Activated CD8-positive, alpha-beta memory T cell treated with anti-CD3 and anti-CD28 coated beads, Interleukin-2, amount 10 ng/mL, durations not matched to agents 7 days and 5 days (primary cell): Measurements from ENCODE around the gene REEP5. TPM values are rescaled to one million over a fixed set of nuclear protein-coding genes. Genes with fewer than 3 reads are reported as not detected.
A peak's percentile ranks its signal among the peaks of the same experiment; 100 is the strongest.
"Not testable (repeated sequence)": the region's sequence is repeated elsewhere in the genome, so short reads cannot be mapped to it uniquely, and the experiment has no call there.

ENCODE experiments used
- ATAC-seq: fragments of 150-1000 bp; cut with Tn5 transposase; one replicate; pipeline ENCODE4 v1.10.0; 2021; ENCODE audit warnings: moderate library complexity
- CTCF ChIA-PET: fragments of 350-600 bp; sonication (Branson Sonifier 250); formaldehyde crosslinking; loops from one replicate; lab custom pipeline; 2021; ENCODE audit warnings: antibody characterized with exemption; lab: Charles Lee
- DNase-seq: peaks from one replicate; pipeline ENCODE4 v3.0.0-alpha.2; 2020
- H3K27ac Mint-ChIP-seq: one replicate; pipeline ENCODE4 v1.8.0; 2021; ENCODE audit warnings: mild to moderate bottlenecking, mixed read lengths
- H3K27me3 Mint-ChIP-seq: one replicate; pipeline ENCODE4 v1.8.0; 2021; ENCODE audit warnings: mixed read lengths
- H3K36me3 Mint-ChIP-seq: one replicate; pipeline ENCODE4 v1.8.0; 2021; ENCODE audit warnings: mild to moderate bottlenecking, mixed read lengths
- H3K4me1 Mint-ChIP-seq: one replicate; pipeline ENCODE4 v1.8.0; 2021; ENCODE audit warnings: mixed read lengths
- H3K4me3 Mint-ChIP-seq: one replicate; pipeline ENCODE4 v1.8.0; 2021; ENCODE audit warnings: mild to moderate bottlenecking, moderate library complexity, mixed read lengths
- H3K9me3 Mint-ChIP-seq: one replicate; pipeline ENCODE4 v1.8.0; 2022; ENCODE audit warnings: low read depth, mixed read lengths
- total RNA-seq, 2 experiments: library from RNA; stranded (reverse); gene quantifications; one replicate each; pipeline ENCODE4 v1.2.3, GENCODE V29; 2021

REEP5 gene
- total RNA-seq, 2 experiments from 2014 or later, result 91.0 to 97.0 TPM

DNA sequence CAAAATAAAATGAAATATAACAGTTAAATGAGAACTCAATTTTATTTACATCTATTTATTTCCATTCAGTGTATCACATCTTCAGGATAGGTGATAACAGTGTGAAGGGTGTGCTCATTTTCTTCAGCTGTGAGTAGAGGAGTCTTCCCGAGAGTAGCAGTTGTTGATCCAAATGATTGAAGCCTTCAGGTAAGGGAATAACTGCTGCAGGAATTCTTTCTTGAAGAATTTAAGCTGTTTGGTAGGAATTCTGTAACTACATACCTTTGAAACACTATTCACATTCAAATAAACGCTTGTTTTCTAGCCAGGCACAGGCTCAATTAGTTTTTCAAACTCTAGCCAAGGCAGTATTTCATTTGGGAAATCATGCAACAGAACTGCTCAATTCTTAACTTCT is 45.7 kb downstream of the REEP5 start:
- peaks cover 55% of the 10 kb centered on the region for H3K4me1 Mint-ChIP-seq
- ATAC-seq (no peak), DNase-seq (no peak)
- H3K27ac Mint-ChIP-seq, result no peak overlapping the region
- no peaks in the 10 kb centered on the region for H3K9me3 Mint-ChIP-seq
- CTCF ChIA-PET, result no interaction called here
- H3K27me3 Mint-ChIP-seq, result no peaks in the 10 kb centered on the region
- peaks cover 48% of the 10 kb centered on the region for H3K36me3 Mint-ChIP-seq
- no peak overlapping the region for H3K4me3 Mint-ChIP-seq

DNA sequence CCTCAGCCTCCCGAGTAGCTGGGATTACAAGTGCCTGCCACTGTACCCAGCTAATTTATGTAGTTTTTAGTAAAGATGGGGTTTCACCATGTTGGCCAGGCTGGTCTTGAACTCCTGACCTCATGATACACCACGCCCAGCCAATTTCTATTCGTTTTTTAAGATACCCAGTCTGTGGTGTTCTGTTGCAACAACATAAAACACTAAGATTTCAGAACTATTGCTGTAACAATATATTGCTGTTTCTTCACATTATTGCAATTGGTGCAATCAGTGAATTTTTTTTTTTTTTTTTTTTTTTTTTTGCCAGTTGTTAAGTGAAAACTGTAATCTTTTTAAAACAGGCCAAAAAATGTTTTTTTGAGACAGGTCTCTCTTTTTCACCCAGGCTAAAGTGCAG is 51.1 kb downstream of the REEP5 start:
- no peak overlapping the region for H3K27ac Mint-ChIP-seq

GRCh38 chr5:112869948-112870347 is 52.1 kb downstream of the REEP5 start:
- H3K9me3 Mint-ChIP-seq, result no peaks in the 10 kb centered on the region
- no peaks in the 10 kb centered on the region for H3K27me3 Mint-ChIP-seq
- no peak overlapping the region for H3K4me3 Mint-ChIP-seq
- no peak for DNase-seq
- CTCF ChIA-PET, result interaction anchor here (1.6 kb wide), 1 partner anchor 52 kb away, joined by 4 read pairs; the partner anchor contains the start of gene REEP5
- peaks cover 63% of the 10 kb centered on the region for H3K36me3 Mint-ChIP-seq
- peaks cover 58% of the 10 kb centered on the region for H3K4me1 Mint-ChIP-seq
- H3K27ac Mint-ChIP-seq, result peak overlapping the region; percentile 15
- ATAC-seq, result peak; percentile 59

More for the DNA sequence above, 51.1 kb downstream of the REEP5 start:
- Mint-ChIP-seq H3K4me3 (no peak overlapping the region), H3K27me3 (no peaks in the 10 kb centered on the region), H3K4me1 (peaks cover 56% of the 10 kb centered on the region), H3K9me3 (no peaks in the 10 kb centered on the region), H3K36me3 (peaks cover 59% of the 10 kb centered on the region)
- DNase-seq, result no peak
- ATAC-seq, result no peak
- CTCF ChIA-PET, result interaction anchor here (1.6 kb wide), 1 partner anchor 50 kb away, joined by 4 read pairs; the partner anchor contains the start of gene REEP5

DNA sequence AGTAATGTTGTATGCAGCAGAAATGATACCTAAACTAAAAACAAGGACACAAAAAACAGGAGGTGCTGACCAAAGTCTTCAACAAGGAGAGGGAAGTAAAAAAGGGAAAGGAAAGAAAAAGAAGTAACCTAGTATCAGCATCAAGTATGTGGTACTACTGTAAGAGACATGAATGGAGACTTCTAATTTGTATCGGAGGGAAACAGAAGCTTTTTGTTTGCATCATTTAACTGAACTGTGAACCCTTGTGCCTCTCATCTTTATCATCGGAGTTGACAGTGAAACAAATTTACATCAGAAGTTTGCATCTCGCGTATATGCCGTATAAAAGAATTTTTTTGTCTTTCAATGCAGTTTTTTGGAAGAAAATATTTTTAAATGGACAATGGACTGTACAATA is 54.6 kb downstream of the REEP5 start:
- no peak overlapping the region for H3K4me3 Mint-ChIP-seq

GRCh38 chr5:112866739-112867138 is 55.3 kb downstream of the REEP5 start:
- CTCF ChIA-PET, result interaction anchor here (0.7 to 1.7 kb wide), 4 partner anchors 14 to 129 kb away, joined by 3 to 4 read pairs (median 4); no protein-coding TSS in a partner anchor

More for the DNA sequence above, 54.6 kb downstream of the REEP5 start:
- H3K27me3 Mint-ChIP-seq, result no peaks in the 10 kb centered on the region
- peaks cover 65% of the 10 kb centered on the region for H3K36me3 Mint-ChIP-seq
- no peaks in the 10 kb centered on the region for H3K9me3 Mint-ChIP-seq
- ATAC-seq (no peak), DNase-seq (no peak)
- H3K4me1 Mint-ChIP-seq, result peaks cover 60% of the 10 kb centered on the region
- H3K27ac Mint-ChIP-seq, result peak overlapping the region; percentile 83
- CTCF ChIA-PET, result interaction anchor here (0.7 to 1.7 kb wide), 3 partner anchors 19 to 129 kb away, joined by 3 to 4 read pairs (median 4); no protein-coding TSS in a partner anchor

GRCh38 chr5:112865128-112865527 is 56.9 kb downstream of the REEP5 start:
- peaks cover 62% of the 10 kb centered on the region for H3K4me1 Mint-ChIP-seq
- no peaks in the 10 kb centered on the region for H3K9me3 Mint-ChIP-seq
- DNase-seq, result no peak
- no peak overlapping the region for H3K27ac Mint-ChIP-seq
- H3K4me3 Mint-ChIP-seq, result no peak overlapping the region
- no peak for ATAC-seq
- H3K27me3 Mint-ChIP-seq, result no peaks in the 10 kb centered on the region
- CTCF ChIA-PET, result no interaction called here
- H3K36me3 Mint-ChIP-seq, result peaks cover 53% of the 10 kb centered on the region

More at GRCh38 chr5:112866739-112867138, 55.3 kb downstream of the REEP5 start:
- no peaks in the 10 kb centered on the region for H3K27me3 Mint-ChIP-seq
- peak; percentile 64 for ATAC-seq
- peaks cover 63% of the 10 kb centered on the region for H3K36me3 Mint-ChIP-seq
- peak overlapping the region; percentile 27 for H3K4me3 Mint-ChIP-seq
- peaks cover 62% of the 10 kb centered on the region for H3K4me1 Mint-ChIP-seq
- peak overlapping the region; percentile 83 for H3K27ac Mint-ChIP-seq
- no peak for DNase-seq
- no peaks in the 10 kb centered on the region for H3K9me3 Mint-ChIP-seq

DNA sequence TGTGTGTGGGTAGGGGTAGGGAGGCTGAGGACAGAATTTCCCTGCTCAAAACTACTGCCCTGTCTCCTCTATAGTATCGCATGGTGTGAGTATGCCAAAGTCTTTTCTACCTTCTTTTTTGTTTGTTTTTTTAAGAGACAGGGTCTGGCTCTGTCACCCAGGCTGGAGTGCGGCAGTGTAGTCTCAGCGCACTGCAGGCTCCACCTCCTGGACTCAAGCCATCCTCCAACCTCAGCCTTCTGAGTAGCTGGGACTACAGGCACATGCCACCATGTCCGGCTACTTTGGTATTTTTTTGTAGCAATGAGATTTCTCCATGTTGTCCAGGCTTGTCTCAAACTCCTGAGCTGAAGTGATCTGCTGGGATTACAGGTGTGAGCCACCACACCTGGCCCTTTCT is 58.5 kb downstream of the REEP5 start:
- peak overlapping the region; percentile 97 for H3K4me3 Mint-ChIP-seq
- DNase-seq (no peak), ATAC-seq (no peak)
- H3K27me3 Mint-ChIP-seq, result no peaks in the 10 kb centered on the region
- peak overlapping the region; percentile 24 for H3K27ac Mint-ChIP-seq
- H3K4me1 Mint-ChIP-seq, result peaks cover 50% of the 10 kb centered on the region
- peaks cover 43% of the 10 kb centered on the region for H3K36me3 Mint-ChIP-seq
- no peaks in the 10 kb centered on the region for H3K9me3 Mint-ChIP-seq
- CTCF ChIA-PET, result interaction anchor here (0.6 kb wide), 1 partner anchor 52 kb away, joined by 5 read pairs; no protein-coding TSS in a partner anchor

GRCh38 chr5:112862085-112862484 is 59.9 kb downstream of the REEP5 start:
- Mint-ChIP-seq H3K27ac (peak overlapping the region; percentile 89), H3K27me3 (peaks cover 7% of the 10 kb centered on the region), H3K4me1 (peaks cover 51% of the 10 kb centered on the region), H3K9me3 (no peaks in the 10 kb centered on the region), H3K4me3 (peak overlapping the region; percentile 97), H3K36me3 (peaks cover 32% of the 10 kb centered on the region)
- DNase-seq, result no peak
- CTCF ChIA-PET, result interaction anchor here (2.1 kb wide), 1 partner anchor 59 kb away, joined by 11 read pairs; the partner anchor contains the start of gene REEP5
- no peak for ATAC-seq

- CTCF ChIA-PET, result interaction anchor here (1.3 to 3.1 kb wide), 4 partner anchors 13 to 112 kb away, joined by 4 to 20 read pairs (median 8); partner anchors contain the start of gene REEP5
- Mint-ChIP-seq H3K4me3 (peak overlapping the region; percentile 97), H3K36me3 (peaks cover 27% of the 10 kb centered on the region), H3K9me3 (no peaks in the 10 kb centered on the region), H3K4me1 (peaks cover 46% of the 10 kb centered on the region), H3K27ac (peak overlapping the region; percentile 89), H3K27me3 (peaks cover 8% of the 10 kb centered on the region)
- DNase-seq (no peak), ATAC-seq (no peak)
These were observed 60.4 kb downstream of the REEP5 start for GRCh38 chr5:112861638-112861985.

DNA sequence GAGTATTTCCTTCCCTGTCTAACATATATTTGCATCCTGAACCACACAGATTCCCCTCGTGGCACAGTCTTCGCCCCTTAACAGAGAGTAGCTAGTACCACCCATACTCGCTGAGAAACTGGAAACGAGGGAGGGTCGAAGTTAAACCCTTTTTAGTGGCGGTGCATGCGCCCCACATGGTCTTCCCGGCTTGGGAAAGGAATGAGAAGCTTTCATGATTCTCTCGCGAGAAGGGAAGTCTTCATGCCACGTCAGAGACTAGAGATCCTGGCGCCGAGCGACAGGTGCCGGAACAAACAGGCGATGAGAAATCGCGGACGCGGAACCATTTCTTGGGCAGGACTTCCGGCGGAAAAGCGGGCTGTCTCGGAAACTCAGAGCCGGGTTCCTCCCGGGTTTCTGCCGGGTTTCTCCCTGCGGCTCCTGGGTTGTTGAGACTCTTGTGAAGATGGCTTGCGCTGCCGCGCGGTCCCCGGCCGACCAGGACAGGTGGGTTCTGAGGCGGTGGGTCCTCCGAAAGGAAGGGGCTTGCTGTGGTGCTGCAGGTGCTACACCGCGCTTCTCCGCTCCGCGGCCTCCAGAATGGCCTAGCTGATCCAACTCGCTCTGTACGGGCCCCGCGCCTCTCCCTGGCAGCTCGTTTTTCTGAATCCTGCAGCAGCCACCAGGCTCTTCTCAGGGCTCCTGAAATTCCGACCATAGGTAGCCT is 60.9 kb downstream of the REEP5 start, which contains the start of gene SRP19:
Gene SRP19 (plus strand): TSS at position 359 of the 709 bp plus-strand sequence. CDS start 90 bp downstream, at position 449.
- peak; percentile 97 for ATAC-seq
- peaks cover 13% of the 10 kb centered on the region for H3K27me3 Mint-ChIP-seq
- peak within 1 kb of the TSS; percentile 97 for H3K4me3 Mint-ChIP-seq
- CTCF ChIA-PET, result interaction anchor here (1.0 to 3.1 kb wide), 6 partner anchors 9 to 112 kb away, joined by 3 to 20 read pairs (median 4); partner anchors contain the start of gene REEP5
- peaks cover 26% of the 10 kb centered on the region for H3K36me3 Mint-ChIP-seq
- H3K27ac Mint-ChIP-seq, result peak within 1 kb of the TSS; percentile 89
- no peaks in the 10 kb centered on the region for H3K9me3 Mint-ChIP-seq
- peaks cover 41% of the 10 kb centered on the region for H3K4me1 Mint-ChIP-seq
- DNase-seq, result peak; percentile 96

DNA sequence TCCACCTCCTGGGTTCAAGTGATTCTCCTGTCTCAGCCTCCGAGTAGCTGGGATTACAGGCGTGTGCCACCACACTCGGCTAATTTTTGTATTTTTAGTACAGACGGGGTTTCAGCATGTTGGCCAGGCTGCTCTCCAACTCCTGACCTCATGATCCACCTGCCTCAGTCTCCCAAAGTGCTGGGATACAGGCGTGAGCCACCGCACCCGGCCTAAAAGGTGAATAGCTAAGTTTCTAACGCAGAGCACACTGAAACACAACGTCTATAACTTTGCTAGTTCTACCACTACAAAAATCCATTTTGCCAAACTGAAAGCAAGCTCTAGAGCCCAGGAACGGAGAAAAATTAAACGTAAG is 61.5 kb downstream of the REEP5 start:
- ATAC-seq, H3K9me3 Mint-ChIP-seq, DNase-seq: not testable (repeated sequence)
- H3K36me3 Mint-ChIP-seq, result peaks cover 24% of the 10 kb centered on the region
- CTCF ChIA-PET, result interaction anchor here (1.0 to 3.1 kb wide), 6 partner anchors 8 to 113 kb away, joined by 3 to 20 read pairs (median 4); partner anchors contain the start of gene REEP5
- H3K4me3 Mint-ChIP-seq, result peak overlapping the region; percentile 97
- peak overlapping the region; percentile 89 for H3K27ac Mint-ChIP-seq
- peaks cover 19% of the 10 kb centered on the region for H3K27me3 Mint-ChIP-seq
- peaks cover 41% of the 10 kb centered on the region for H3K4me1 Mint-ChIP-seq

- Mint-ChIP-seq H3K4me3 (no peak overlapping the region), H3K27ac (no peak overlapping the region), H3K36me3 (peaks cover 14% of the 10 kb centered on the region), H3K4me1 (peaks cover 24% of the 10 kb centered on the region), H3K27me3 (peaks cover 36% of the 10 kb centered on the region), H3K9me3 (peaks cover 4% of the 10 kb centered on the region)
- CTCF ChIA-PET, result no interaction called here
- ATAC-seq (no peak), DNase-seq (no peak)
These were observed 64.2 kb downstream of the REEP5 start for GRCh38 chr5:112857866-112858265.

- peaks cover 6% of the 10 kb centered on the region for H3K4me1 Mint-ChIP-seq
- H3K36me3 Mint-ChIP-seq, result peaks cover 9% of the 10 kb centered on the region
- no peak overlapping the region for H3K4me3 Mint-ChIP-seq
- H3K9me3 Mint-ChIP-seq, result peaks cover 4% of the 10 kb centered on the region
- H3K27me3 Mint-ChIP-seq, result peaks cover 46% of the 10 kb centered on the region
- no peak for DNase-seq
- CTCF ChIA-PET, result no interaction called here
- ATAC-seq, result no peak
- no peak overlapping the region for H3K27ac Mint-ChIP-seq
These were observed 67.4 kb downstream of the REEP5 start for GRCh38 chr5:112854651-112855050.
